Left ventricle myocardium inferior (tissue), 1 donor: ENCODE data around the gene SMTN. TPM values are rescaled to one million over a fixed set of nuclear protein-coding genes. Genes with fewer than 3 reads are reported as not detected.
A peak's percentile ranks its signal among the peaks of the same experiment; 100 is the strongest.

Experiments used
- DNase-seq: peaks from one replicate; pipeline ENCODE4 v3.0.0-alpha.2; 2020
- H3K27ac ChIP-seq: fragments of 200-600 bp; replicated peaks from 2 replicates; pipeline ENCODE4 v1.8.0; 2021
- H3K27me3 ChIP-seq: fragments of 200-600 bp; 2 replicates; pipeline ENCODE4 v1.8.0; 2021; ENCODE audit warnings: low read depth
- H3K36me3 ChIP-seq: fragments of 200-600 bp; 2 replicates; pipeline ENCODE4 v1.8.0; 2021
- H3K4me1 ChIP-seq: fragments of 200-600 bp; 2 replicates; pipeline ENCODE4 v1.8.0; 2021
- H3K4me3 ChIP-seq: fragments of 200-600 bp; 2 replicates; pipeline ENCODE4 v1.8.0; 2021; ENCODE audit warnings: mild to moderate bottlenecking, moderate library complexity
- H3K9me3 ChIP-seq: fragments of 200-600 bp; replicated peaks from 2 replicates; pipeline ENCODE4 v1.8.0; 2021
- intact Hi-C: fragments of 100-400 bp; cut with micrococcal nuclease; formaldehyde crosslinking; loops from one replicate; pipeline ENCODE4 v1.11.0; 2022
- total RNA-seq: library from RNA; stranded (reverse); fragmentation: NEBNext Ultra II Directional; extraction: Animal tissue kit (Norgen Biotek cat#: 25700); gene quantifications from one replicate; pipeline ENCODE4 v1.2.1, GENCODE V29; 2021
- TF ChIP-seq, protein P1 (sequence below): fragments of 200-600 bp; IDR thresholded peaks from 2 replicates; pipeline ENCODE4 v1.8.0; 2021; ENCODE audit warnings: antibody characterized with exemption, mild to moderate bottlenecking, borderline replicate concordance
- donor health status: DM: no; HTN: yes; CAD: no; lungs with severe emphysema.

Gene SMTN
- total RNA-seq, 1 donor from 2014 or later: 245 TPM

GRCh38 chr22:31098632-31099110, 17.6 kb downstream of the SMTN start:
- Histone ChIP-seq H3K27me3 (no peaks in the 10 kb centered on the region), H3K4me1 (peaks cover 93% of the 10 kb centered on the region)
- intact Hi-C loops: no loop called here

GRCh38 chr22:31099386-31099785, 18.3 kb downstream of the SMTN start:
- intact Hi-C loops: no loop called here
- H3K4me1 ChIP-seq: peaks cover 90% of the 10 kb centered on the region
- H3K9me3 ChIP-seq: no peaks in the 10 kb centered on the region
- H3K27ac ChIP-seq: peak overlapping the region; percentile 69
- DNase-seq: no peak
- no peak overlapping the region for H3K4me3 ChIP-seq
- H3K36me3 ChIP-seq: peaks cover 99% of the 10 kb centered on the region
- no peaks in the 10 kb centered on the region for H3K27me3 ChIP-seq
- TF ChIP-seq, protein P1, sequence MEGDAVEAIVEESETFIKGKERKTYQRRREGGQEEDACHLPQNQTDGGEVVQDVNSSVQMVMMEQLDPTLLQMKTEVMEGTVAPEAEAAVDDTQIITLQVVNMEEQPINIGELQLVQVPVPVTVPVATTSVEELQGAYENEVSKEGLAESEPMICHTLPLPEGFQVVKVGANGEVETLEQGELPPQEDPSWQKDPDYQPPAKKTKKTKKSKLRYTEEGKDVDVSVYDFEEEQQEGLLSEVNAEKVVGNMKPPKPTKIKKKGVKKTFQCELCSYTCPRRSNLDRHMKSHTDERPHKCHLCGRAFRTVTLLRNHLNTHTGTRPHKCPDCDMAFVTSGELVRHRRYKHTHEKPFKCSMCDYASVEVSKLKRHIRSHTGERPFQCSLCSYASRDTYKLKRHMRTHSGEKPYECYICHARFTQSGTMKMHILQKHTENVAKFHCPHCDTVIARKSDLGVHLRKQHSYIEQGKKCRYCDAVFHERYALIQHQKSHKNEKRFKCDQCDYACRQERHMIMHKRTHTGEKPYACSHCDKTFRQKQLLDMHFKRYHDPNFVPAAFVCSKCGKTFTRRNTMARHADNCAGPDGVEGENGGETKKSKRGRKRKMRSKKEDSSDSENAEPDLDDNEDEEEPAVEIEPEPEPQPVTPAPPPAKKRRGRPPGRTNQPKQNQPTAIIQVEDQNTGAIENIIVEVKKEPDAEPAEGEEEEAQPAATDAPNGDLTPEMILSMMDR: no peak

More at GRCh38 chr22:31098632-31099110, 17.6 kb downstream of the SMTN start:
- Histone ChIP-seq H3K36me3 (peaks cover 100% of the 10 kb centered on the region), H3K4me3 (no peak overlapping the region), H3K27ac (peak overlapping the region; percentile 51), H3K9me3 (no peaks in the 10 kb centered on the region)
- no peak for DNase-seq
- TF ChIP-seq, protein P1: no peak

GRCh38 chr22:31099841-31100761, 19.0 kb downstream of the SMTN start:
- TF ChIP-seq, protein P1: no peak
- intact Hi-C loops: no loop called here
- Histone ChIP-seq H3K36me3 (peaks cover 99% of the 10 kb centered on the region), H3K4me3 (no peak overlapping the region), H3K9me3 (no peaks in the 10 kb centered on the region), H3K27me3 (no peaks in the 10 kb centered on the region), H3K27ac (peak overlapping the region; percentile 69), H3K4me1 (peaks cover 88% of the 10 kb centered on the region)
- DNase-seq: no peak

GRCh38 chr22:31100762-31101525, 19.8 kb downstream of the SMTN start:
- DNase-seq: no peak
- no peak overlapping the region for H3K4me3 ChIP-seq
- TF ChIP-seq, protein P1: no peak
- peaks cover 95% of the 10 kb centered on the region for H3K36me3 ChIP-seq
- H3K27ac ChIP-seq: peak overlapping the region; percentile 69
- no peaks in the 10 kb centered on the region for H3K9me3 ChIP-seq
- no peaks in the 10 kb centered on the region for H3K27me3 ChIP-seq
- intact Hi-C loops: no loop called here
- H3K4me1 ChIP-seq: peaks cover 88% of the 10 kb centered on the region

GRCh38 chr22:31102441-31103081, 21.4 kb downstream of the SMTN start:
- peaks cover 86% of the 10 kb centered on the region for H3K4me1 ChIP-seq

More at GRCh38 chr22:31102441-31103081, 21.4 kb downstream of the SMTN start:
- Histone ChIP-seq H3K4me3 (no peak overlapping the region), H3K36me3 (peaks cover 79% of the 10 kb centered on the region), H3K27me3 (no peaks in the 10 kb centered on the region), H3K9me3 (no peaks in the 10 kb centered on the region), H3K27ac (peak overlapping the region; percentile 69)
- intact Hi-C loops: no loop called here
- TF ChIP-seq, protein P1: no peak
- peak; percentile 72 for DNase-seq
